Measurements from ENCODE around the gene GADD45GIP1. TPM values are rescaled to one million over a fixed set of nuclear protein-coding genes. Genes with fewer than 3 reads are reported as not detected.

The GADD45GIP1 gene
- total and polyA plus RNA-seq, 10 of the 15 experiments (the other 5 are each of a cell fraction or from before 2014, with no cell fraction given): 5.1 to 136 (median 30.1) TPM

DNA sequence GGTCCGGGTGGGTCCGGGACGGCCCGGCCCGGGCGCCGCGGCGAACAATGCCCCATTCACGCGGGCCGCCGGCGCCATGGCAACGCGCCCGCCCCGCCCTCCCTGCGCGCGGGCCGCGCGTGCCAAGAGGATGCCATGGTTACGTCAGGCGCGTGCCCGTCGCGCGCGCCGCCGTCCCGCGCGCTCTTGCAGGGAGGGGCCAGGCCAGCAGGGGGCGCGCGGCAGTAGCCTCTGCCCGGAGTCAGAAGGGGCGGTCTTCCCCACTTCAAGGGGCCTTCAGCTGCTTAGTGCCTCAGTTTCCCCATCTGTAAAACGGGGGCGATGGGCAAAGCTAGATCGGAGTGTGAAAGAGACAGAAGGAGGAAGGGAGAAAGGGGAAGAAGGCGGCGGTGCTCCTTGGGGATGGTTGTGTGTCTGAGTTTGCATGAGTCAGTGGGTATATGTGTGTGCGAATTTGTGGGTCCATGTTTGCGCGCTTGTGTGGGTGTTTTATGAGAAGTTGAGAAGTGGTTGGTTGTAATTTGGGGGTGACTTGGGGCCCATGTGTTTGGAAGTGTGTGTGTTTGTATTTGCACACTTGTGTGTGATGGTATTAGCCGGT is 26.6 kb upstream of the GADD45GIP1 start (continued):
- TF ChIP-seq, protein P1, sequence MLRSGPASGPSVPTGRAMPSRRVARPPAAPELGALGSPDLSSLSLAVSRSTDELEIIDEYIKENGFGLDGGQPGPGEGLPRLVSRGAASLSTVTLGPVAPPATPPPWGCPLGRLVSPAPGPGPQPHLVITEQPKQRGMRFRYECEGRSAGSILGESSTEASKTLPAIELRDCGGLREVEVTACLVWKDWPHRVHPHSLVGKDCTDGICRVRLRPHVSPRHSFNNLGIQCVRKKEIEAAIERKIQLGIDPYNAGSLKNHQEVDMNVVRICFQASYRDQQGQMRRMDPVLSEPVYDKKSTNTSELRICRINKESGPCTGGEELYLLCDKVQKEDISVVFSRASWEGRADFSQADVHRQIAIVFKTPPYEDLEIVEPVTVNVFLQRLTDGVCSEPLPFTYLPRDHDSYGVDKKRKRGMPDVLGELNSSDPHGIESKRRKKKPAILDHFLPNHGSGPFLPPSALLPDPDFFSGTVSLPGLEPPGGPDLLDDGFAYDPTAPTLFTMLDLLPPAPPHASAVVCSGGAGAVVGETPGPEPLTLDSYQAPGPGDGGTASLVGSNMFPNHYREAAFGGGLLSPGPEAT (IDR thresholded peaks at IDR 0.05; ENCODE audit: low read depth): no peak
- TF ChIP-seq LARP7 (IDR thresholded peaks at IDR 0.05) (peak; percentile 49; the same call in 1 of the 2 replicates), BCLAF1 (IDR thresholded peaks at IDR 0.05) (no peak), PAX8 (IDR thresholded peaks at IDR 0.05) (no peak), CBFB (IDR thresholded peaks at IDR 0.05; ENCODE audit: low read depth) (no peak), ASH2L (IDR thresholded peaks at IDR 0.05; ENCODE audit: borderline replicate concordance, low read depth) (no peak), MXI1 (IDR thresholded peaks at IDR 0.05; ENCODE audit: low read depth, low read length) (0 out of 2 replicates have a peak, but pooled peaks have one; percentile 21), SUPT20H (IDR thresholded peaks at IDR 0.05; ENCODE audit: borderline replicate concordance, control insufficient read depth, low read depth, low read length) (no peak), IRF5 (IDR thresholded peaks at IDR 0.05; ENCODE audit: borderline replicate concordance) (no peak), RAD21 (IDR thresholded peaks at IDR 0.05; ENCODE audit: insufficient read depth, low read depth, low read length) (peak; percentile 62), NR2C1 (IDR thresholded peaks at IDR 0.05) (no peak), TAF1 (IDR thresholded peaks at IDR 0.05; ENCODE audit: borderline replicate concordance, low read depth, low read length) (no peak), SRF (IDR thresholded peaks at IDR 0.05; ENCODE audit: low read depth in 2 of 2, low read length in 2 of 2) (0 out of 4 replicates have a peak, but pooled peaks of 1 of the 2 experiments have one; percentile 25), MYC (IDR thresholded peaks at IDR 0.05; ENCODE audit: insufficient read depth, insufficient read length, insufficient replicate concordance, low read length, severe bottlenecking) (no peak), IKZF1 (conservative IDR thresholded peaks at IDR 0.05) (peak; percentile 34; the same call in 1 of the 2 replicates)
- TF ChIP-seq, protein P2, sequence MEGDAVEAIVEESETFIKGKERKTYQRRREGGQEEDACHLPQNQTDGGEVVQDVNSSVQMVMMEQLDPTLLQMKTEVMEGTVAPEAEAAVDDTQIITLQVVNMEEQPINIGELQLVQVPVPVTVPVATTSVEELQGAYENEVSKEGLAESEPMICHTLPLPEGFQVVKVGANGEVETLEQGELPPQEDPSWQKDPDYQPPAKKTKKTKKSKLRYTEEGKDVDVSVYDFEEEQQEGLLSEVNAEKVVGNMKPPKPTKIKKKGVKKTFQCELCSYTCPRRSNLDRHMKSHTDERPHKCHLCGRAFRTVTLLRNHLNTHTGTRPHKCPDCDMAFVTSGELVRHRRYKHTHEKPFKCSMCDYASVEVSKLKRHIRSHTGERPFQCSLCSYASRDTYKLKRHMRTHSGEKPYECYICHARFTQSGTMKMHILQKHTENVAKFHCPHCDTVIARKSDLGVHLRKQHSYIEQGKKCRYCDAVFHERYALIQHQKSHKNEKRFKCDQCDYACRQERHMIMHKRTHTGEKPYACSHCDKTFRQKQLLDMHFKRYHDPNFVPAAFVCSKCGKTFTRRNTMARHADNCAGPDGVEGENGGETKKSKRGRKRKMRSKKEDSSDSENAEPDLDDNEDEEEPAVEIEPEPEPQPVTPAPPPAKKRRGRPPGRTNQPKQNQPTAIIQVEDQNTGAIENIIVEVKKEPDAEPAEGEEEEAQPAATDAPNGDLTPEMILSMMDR (IDR thresholded peaks at IDR 0.05 in 2 of 3, conservative IDR thresholded peaks at IDR 0.05 in 1 of 3; ENCODE audit: control insufficient read depth in 2 of 3, extremely low read depth in 1 of 3, insufficient read depth in 1 of 3, low read depth in 3 of 3, low read length in 3 of 3): peak; percentile 75 to 90 (median 81)
- TF ChIP-seq, protein P3, sequence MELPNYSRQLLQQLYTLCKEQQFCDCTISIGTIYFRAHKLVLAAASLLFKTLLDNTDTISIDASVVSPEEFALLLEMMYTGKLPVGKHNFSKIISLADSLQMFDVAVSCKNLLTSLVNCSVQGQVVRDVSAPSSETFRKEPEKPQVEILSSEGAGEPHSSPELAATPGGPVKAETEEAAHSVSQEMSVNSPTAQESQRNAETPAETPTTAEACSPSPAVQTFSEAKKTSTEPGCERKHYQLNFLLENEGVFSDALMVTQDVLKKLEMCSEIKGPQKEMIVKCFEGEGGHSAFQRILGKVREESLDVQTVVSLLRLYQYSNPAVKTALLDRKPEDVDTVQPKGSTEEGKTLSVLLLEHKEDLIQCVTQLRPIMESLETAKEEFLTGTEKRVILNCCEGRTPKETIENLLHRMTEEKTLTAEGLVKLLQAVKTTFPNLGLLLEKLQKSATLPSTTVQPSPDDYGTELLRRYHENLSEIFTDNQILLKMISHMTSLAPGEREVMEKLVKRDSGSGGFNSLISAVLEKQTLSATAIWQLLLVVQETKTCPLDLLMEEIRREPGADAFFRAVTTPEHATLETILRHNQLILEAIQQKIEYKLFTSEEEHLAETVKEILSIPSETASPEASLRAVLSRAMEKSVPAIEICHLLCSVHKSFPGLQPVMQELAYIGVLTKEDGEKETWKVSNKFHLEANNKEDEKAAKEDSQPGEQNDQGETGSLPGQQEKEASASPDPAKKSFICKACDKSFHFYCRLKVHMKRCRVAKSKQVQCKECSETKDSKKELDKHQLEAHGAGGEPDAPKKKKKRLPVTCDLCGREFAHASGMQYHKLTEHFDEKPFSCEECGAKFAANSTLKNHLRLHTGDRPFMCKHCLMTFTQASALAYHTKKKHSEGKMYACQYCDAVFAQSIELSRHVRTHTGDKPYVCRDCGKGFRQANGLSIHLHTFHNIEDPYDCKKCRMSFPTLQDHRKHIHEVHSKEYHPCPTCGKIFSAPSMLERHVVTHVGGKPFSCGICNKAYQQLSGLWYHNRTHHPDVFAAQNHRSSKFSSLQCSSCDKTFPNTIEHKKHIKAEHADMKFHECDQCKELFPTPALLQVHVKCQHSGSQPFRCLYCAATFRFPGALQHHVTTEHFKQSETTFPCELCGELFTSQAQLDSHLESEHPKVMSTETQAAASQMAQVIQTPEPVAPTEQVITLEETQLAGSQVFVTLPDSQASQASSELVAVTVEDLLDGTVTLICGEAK (IDR thresholded peaks at IDR 0.05; ENCODE audit: borderline replicate concordance): no peak
